CD4-positive, alpha-beta T cell treated with Interleukin-15 for 4 hours (primary cell): ENCODE data around the gene TBXT.
"Not testable (repeated sequence)": the region's sequence is repeated elsewhere in the genome, so short reads cannot be mapped to it uniquely, and the experiment has no call there.

ENCODE experiments used
- DNase-seq: peaks from one replicate; pipeline ENCODE4 v3.0.0-alpha.2; 2020; ENCODE audit warnings: low spot score

TBXT gene

GRCh38 chr6:166169549-166170421 lies 2.1 kb upstream of the TBXT start:
- no peak for DNase-seq

GRCh38 chr6:166168616-166169548 lies 1.2 kb upstream of the TBXT start:
- DNase-seq = no peak

- DNase-seq = no peak
Observed at GRCh38 chr6:166167258-166167731, 356 bp downstream of the TBXT start.

- DNase-seq = no peak
Observed at GRCh38 chr6:166166314-166167257, 1.1 kb downstream of the TBXT start.

- DNase-seq = no peak
Observed at GRCh38 chr6:166165558-166166313, 1.9 kb downstream of the TBXT start.

- no peak for DNase-seq
Observed at GRCh38 chr6:166162599-166163342, 4.9 kb downstream of the TBXT start.

GRCh38 chr6:166157930-166158617 lies 9.6 kb downstream of the TBXT start:
- no peak for DNase-seq

GRCh38 chr6:166156942-166157341 lies 10.7 kb downstream of the TBXT start:
- no peak for DNase-seq

GRCh38 chr6:166153966-166154365 lies 13.7 kb downstream of the TBXT start:
- no peak for DNase-seq

GRCh38 chr6:166152660-166153059 lies 15.0 kb downstream of the TBXT start:
- DNase-seq = no peak

GRCh38 chr6:166151798-166152197 lies 15.9 kb downstream of the TBXT start:
- no peak for DNase-seq

- no peak for DNase-seq
Observed at GRCh38 chr6:166145751-166146150, 21.9 kb downstream of the TBXT start.

- no peak for DNase-seq
Observed at GRCh38 chr6:166143011-166143410, 24.6 kb downstream of the TBXT start.

- no peak for DNase-seq
Observed at GRCh38 chr6:166127624-166128472, 39.8 kb downstream of the TBXT start.

GRCh38 chr6:166123115-166123514 lies 44.5 kb downstream of the TBXT start:
- DNase-seq = not testable (repeated sequence)

- no peak for DNase-seq
Observed at GRCh38 chr6:166121726-166122125, 45.9 kb downstream of the TBXT start.

- DNase-seq = no peak
Observed at GRCh38 chr6:166119116-166119911, 48.3 kb downstream of the TBXT start.

GRCh38 chr6:166115609-166116008 lies 52.0 kb downstream of the TBXT start:
- no peak for DNase-seq
